GM20431 (cell line): Measurements from ENCODE around the gene UBAC2.

Source experiments
- in situ Hi-C: fragments of 300-500 bp; cut with MseI, MboI; formaldehyde crosslinking; loops from one replicate; pipeline ENCODE4 v1.15.0; 2020; ENCODE audit warnings: low sequenced_read_pairs; ENCODE audit not compliant: unreplicated experiment

The UBAC2 gene

DNA sequence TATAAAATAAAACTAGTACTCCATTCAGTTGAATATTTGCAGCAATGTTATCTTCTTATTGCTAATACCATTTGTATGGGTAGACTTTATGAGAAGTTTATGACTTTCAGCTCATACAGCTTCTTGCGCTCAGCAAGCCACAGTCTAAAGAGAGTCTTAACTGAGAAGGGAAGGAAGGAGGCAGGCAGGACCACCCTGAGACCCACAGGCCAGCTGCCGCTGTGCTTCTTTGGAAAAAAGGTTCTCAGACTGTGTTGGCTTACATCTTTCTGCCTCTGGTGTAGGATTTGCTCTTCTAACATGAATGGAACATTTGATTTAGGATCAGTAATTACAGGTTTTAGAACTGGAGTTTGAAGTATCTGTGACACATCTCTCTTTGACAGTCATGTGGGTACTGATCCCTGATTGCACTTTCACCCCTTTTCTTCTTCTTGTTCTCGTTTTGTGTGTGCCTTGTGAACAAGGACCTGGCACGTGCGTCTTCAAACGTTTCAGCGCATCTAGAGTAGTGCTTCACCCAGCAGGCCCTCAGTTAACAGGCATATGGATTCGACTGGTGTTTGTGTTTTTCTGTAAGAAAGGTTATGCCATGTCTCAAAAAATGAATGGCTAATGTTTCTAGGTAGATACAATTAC is 64.6 kb downstream of the UBAC2 start:
- in situ Hi-C loops: loop anchor here (10.0 kb wide), 2 partner anchors 70 to 170 kb away; no protein-coding TSS in a partner anchor

DNA sequence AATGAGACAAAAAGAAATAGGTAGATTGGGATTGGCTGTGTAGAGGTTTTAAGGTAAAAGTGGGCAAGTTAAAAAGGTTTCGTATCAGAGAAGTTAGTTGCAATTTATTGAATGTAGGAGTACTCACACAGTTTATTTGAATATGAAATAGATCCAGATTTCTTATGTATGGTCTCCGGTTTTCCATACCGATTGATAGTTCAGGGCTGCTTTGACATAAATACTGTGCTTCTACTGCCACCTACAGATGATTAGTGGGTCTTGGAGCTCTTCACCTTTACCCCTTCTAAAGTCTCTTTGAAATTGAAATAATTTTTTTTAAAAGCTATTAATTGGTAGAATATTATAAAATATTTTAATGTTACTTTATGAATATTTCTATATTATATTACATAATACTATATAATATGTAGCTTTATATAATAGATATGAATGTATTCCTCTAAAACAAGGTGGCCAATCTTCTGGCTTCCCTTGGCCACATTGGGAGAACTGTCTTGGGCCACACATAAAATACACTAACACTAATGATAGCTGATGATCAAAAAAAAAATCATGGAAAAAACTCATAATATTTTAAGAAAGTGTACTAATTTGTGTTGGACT is 65.3 kb downstream of the UBAC2 start:
- in situ Hi-C loops: loop anchor here (10.0 kb wide), 2 partner anchors 71 to 169 kb away; no protein-coding TSS in a partner anchor

DNA sequence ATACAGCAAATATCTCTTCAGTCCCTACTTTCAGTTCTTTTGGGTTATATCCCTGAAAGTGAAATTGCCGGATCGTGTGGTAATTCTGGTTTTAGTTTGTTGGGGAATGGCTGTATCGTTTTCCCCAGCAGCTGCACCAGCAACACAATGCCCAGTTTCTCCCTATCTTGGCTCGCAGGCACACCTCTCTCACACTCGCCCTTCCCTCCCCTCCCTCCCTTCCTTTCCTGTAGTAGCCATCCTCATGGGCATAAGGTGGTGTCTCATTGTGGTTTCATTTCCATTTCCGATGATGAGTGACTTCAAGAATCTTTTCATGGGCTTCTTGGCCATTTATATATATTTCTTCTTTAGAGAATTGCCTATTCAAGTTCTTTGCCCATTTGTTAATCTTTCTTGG is 66.2 kb downstream of the UBAC2 start:
- in situ Hi-C loops: loop anchor here (10.0 kb wide), 2 partner anchors 72 to 168 kb away; no protein-coding TSS in a partner anchor

DNA sequence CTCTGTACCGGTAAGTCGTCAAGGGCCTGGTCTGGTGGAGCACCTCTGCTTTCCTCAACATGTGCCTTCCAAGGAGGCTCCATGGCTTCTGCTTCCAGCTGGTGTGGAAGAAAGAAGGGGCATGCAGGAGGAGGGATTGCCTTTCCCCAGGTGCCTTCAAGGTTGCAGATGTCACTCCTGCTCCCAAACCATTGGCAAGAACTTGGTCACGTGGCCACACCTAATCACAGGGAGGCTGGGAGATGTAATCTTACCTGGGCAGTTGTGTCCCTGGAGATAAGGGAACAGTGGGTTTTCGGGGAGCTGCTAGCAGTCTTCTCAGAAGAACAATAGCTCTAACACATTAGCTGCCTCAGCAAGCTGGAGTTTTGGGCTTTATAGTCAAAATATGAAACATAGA is 67.3 kb downstream of the UBAC2 start:
- in situ Hi-C loops: loop anchor here (10.0 kb wide), 2 partner anchors 73 to 167 kb away; no protein-coding TSS in a partner anchor

DNA sequence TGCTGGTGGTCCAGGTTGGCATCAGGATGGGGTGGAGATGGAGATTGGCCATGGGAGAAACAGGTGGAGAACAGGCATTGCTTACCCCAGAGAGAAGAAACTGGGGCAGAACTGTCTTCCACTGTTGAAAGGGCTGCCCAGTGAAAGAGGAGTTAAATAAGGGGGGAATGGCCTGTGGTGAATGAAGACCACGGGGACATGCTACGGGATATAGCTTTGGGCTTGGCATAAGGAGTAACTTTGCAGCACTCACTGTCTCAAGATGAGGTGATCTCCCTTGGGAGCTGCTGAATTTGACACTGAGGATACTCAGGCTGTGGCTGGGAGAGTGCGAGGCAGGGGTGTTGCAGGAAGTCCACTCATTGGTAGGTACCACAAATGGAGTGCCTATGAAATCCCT is 68.2 kb downstream of the UBAC2 start:
- in situ Hi-C loops: loop anchor here (10.0 kb wide), 2 partner anchors 74 to 166 kb away; no protein-coding TSS in a partner anchor

DNA sequence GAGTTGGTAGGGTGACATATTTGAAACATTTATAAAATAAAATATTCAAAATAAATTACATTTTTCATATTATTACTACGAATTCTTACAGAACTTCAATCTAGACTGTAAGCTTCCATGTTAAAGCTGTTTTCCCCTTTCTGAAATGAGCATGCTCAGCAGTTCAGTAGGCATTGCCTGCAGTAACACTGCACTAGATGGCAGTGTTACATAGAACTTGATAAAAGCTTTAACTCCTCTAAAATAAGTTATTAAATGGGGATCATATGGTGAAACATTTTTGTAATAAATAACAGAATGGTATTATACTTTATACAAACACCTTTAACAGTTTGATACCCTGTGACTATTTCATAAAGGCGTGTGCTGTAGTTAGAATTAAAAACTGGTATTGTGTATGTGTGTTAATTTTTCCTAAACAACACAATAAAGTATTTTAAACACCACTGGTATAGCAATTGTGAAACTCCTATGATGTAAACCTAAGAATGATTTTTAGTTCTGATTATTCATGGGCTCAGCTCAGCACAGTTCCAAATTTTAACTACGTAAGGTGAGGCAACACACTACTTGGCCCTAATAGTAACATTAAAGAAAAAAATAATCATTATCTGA is 69.1 kb downstream of the UBAC2 start:
- in situ Hi-C loops: loop anchor here (10.0 kb wide), 2 partner anchors 75 to 165 kb away; no protein-coding TSS in a partner anchor

DNA sequence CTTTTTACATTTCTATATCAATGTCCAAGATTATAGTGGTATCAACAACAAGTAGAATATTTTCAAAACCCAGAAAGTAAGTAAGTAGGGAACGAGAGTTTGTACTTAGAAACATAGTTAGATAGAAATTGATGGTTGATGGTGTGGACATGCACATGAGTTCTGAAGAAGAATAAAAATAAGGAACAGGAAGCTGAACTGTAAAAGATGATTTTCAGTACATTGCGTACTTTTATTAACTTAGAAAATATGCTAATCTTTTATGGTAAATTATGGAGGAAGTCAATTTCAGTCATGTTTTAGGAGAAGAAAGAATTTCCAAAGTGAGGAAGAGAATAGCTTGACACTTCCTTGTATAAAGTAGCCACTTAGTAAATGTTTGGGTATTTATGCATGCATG is 69.9 kb downstream of the UBAC2 start:
- in situ Hi-C loops: no loop called here

DNA sequence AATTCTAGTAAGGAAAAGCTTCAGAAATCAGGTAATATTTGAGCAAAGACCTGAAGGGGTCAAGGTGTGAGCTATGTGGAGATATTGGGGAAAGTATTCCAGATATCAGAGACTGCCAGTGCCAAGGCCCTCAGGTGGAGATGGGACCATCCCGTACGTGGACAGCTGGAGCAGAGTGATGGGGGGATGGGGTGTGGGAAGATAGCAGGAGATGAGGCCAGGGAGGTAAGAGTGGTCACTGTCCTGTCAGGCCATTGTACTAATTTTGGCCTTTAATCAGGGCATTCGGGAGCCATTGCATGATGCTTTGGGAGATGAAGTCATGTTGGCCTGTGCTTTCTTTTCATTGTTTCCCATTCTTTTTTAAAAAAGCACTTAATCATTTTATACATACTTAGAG is 70.6 kb downstream of the UBAC2 start:
- in situ Hi-C loops: no loop called here

DNA sequence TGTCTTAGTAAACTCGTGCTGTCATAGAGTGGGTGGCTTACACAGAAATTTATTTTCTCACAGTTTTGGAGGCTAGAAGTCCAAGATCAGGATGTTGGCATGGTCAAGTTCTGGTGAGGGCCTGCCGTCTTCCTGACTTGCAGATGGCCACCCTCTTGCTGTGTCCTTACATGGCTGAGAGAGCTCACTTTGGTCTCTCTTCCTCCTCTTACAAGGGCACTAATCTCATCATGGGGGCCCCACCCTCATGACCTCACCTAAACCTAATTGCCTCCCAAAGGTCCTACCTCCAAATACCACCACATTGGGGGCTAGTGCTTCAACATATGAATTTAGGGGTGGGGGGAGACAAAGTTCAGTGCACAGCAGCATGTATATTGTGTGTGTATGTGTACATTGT is 71.8 kb downstream of the UBAC2 start:
- in situ Hi-C loops: no loop called here

DNA sequence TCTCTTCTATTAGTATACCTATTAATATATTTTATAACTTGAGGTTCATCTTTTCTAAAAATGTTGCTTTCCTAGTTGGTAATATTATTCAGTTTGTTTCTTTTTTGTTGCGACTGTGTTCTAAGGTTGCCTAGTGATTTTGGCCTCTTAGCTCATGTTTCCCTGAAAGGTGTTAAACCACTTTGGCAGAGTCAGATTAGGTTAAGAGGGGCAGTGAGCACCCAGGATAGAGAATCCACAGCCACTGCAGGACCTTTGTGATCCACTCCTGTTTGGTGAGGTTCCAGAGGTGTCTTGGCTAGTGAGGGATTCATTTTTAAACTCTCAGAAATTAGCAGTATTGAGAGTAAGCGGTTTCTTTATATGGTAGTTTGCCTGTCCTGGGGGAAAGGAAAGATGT is 72.5 kb downstream of the UBAC2 start:
- in situ Hi-C loops: no loop called here

DNA sequence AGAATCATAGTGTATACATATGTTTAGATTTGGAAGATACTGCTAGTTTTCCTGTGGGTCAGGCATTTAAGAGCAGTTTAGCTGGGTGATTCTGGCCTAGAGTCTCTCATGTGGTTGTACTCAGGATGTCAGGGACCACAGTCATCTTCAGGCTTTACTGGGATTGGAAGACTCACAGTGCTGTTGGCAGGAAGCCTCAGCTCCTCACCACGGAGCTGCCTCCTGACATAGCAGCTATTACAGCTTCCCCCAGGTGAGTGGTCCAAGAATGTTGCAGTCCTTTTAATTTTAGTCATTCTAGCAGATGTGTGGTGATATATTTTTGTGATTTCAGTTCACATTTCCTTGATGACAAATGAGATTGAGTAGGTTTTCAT is 74.4 kb downstream of the UBAC2 start:
- in situ Hi-C loops: no loop called here

DNA sequence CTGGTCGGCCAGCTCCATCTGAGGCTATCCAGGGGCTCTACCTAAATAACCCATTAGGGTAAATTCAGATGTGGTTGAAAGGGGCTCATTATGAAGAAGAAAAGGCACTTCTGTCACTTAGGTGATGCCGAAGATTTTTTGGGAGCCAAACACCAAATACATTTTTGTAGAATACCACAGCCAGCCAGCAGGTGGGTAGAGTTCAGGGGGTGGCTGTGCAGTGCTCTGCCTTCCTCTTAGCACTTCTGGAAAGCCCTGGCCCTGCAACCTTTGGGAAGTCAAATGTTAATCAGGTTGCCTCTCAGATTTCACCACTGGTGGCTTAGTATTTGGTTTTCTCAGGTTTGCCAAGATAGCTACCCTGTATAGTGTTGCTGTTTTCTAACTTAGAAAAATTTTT is 76.1 kb downstream of the UBAC2 start:
- in situ Hi-C loops: no loop called here

DNA sequence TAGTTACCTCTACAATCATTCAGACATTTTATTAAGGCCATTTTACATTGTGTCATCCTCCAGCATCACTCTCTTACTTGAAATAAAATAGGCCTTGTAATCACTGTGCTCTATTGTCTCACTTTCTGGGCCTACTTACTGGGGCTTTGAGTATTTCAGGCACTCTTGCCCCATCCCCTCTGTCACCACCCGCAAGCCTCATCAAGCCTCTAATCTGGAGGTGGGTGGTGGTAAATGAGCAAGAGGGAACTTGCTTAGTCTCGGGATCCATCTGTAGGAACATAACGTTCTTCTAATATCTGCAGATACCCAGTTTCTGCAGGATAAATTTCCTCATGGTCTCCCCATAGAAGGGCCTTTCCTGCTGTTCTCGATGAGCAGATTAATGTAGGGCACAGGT is 77.0 kb downstream of the UBAC2 start:
- in situ Hi-C loops: no loop called here

DNA sequence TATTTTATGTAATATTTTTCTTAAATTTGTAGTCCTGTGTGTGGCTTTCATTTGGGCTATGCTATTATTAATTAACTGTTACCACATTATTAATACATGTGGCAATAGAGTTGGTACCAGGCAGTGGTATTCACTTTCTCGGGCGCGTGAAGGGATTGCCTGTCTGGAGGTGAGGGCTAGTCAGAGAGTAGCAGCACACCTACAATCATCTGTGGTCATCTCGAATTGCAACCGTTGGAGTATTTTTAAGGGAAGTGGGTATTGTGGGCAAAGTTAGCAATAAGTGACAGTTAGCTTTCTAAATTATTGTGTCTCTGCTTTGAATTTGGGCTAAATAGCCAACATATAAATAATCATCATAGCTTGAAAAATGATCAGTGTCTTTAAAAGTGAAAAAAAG is 77.5 kb downstream of the UBAC2 start:
- in situ Hi-C loops: no loop called here

DNA sequence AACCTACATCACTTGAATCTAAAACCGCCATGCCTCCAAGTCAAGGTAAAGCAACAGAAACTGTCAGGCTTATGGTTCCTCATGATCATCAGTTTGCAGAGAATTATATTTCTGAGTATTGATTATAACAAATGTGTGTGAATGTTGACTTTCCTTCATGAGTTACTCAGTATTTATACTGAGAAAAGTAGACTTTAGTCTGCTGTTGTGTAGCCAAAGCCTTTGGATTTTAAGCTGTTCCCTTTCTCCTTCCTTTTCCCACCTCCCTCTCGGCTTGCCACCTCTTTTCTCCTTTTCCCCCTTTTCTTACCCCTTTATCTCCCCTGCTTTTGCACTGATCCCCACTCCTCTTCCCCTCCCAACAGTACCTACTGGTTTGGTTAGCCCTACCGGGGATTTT is 78.2 kb downstream of the UBAC2 start:
- in situ Hi-C loops: no loop called here

DNA sequence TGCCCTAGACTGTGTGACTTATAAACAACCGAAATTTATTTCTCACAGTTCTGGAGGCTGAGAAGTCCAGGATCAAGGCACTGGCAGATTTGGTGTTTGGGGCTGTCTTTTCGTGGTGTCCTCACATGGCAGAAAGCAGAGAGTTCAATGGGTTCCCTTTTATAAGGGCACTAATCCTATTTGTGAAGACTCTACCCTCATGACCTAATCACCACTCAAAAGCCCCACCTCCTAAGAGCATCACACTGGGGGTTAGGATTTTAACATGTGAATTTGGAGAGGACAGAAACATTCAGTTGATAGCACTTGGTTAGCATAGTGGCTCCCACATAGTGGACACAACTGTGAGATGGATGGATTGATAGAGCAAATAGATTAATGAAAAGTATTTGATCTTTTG is 79.0 kb downstream of the UBAC2 start:
- in situ Hi-C loops: no loop called here

DNA sequence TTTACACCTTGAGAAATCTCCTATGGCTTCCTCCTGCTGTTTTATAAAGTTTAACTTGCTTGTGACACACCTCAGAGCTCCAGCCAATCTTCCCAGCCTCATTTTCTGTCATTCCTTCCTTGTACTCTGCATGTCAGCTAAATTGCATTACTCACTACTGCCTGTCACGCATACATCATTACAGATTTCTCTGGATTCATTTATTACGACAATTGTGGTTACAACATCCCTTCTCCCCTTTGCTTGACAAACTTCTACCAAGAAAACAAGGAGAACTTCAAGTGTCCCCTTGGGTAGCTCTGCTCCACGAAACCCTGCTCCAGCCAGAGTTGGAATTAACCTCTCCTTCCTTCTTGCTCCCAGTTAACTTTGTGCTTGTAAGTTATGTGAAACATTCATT is 79.5 kb downstream of the UBAC2 start:
- in situ Hi-C loops: no loop called here

DNA sequence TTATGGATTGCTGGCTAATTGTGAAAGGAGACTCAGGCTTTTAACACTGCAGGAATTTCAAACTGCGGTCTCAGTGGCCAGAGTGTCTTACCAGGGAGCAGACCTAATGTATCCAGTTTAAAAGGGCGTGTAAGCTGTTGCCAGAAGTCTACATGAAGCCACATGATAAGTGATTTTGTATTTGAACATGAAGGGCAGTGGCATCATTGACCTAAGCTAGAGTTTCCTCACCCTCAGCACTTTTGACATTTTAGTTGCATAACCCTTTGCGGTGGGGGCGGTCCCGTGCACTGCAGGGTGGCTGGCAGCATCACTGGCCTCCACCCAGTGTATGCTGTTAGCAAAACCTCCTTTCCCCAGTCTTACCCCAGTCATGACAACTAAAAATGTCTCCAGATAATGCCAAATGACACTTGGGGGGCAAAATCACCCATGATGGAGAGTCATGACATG is 81.2 kb downstream of the UBAC2 start:
- in situ Hi-C loops: no loop called here

DNA sequence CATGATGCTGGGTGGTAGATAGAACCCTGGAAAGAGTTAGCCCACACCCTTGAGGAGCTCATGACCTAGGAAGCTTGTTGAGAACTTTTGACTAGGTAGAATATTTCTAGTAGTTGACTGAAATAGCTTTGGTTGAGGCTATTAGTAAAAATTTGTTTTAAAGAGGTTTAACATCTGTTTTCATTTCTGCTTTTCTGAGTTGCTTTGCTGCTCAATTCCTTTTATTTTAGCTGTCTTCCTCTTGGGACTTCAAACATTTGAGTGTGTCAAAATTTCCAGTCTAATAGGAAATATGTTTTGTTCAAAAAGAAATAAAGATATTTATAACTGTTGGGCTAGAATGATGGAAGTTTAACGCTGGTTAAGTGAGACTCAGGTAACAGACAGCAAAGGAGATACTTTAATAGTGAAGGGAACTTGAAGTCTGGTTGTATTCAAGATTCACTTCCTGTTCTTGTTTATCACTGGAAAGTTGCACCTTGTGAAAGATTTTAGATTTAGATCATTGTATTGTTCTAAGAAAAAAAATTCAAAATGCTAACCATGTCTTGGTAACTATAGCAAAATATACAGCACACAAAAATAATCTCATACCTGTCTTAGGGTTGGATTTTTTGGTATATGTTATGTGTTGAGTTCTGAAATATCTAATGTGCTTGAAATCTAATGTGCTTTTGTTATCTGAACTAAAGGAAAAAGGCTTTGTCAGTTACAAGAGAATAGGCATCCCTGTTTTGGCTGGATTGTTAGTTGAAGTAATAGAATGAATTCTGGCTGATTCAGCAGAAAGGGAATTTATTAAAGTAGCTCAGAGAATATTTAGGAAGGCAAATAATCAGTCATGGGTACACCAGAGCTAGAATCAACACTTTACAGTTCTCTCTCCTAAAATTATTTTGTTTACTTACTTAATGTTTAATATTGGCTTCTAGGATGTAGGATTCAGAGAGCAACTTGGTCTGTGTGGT is 81.9 kb downstream of the UBAC2 start:
- in situ Hi-C loops: no loop called here
